Measurements from ENCODE around the gene HNMT.

The HNMT gene

GRCh38 chr2:137997733-137998132, 33.5 kb downstream of the HNMT start:
- H3K36me3 ChIP-seq (ENCODE audit: control insufficient read depth in 4 of 4, insufficient read depth in 4 of 4, low read length in 3 of 4) = no peaks in the 10 kb centered on the region
- H3K4me3 ChIP-seq (ENCODE audit: control insufficient read depth in 1 of 7, extremely low read depth in 1 of 7, insufficient read depth in 4 of 7, low read depth in 2 of 7, low read length in 6 of 7) = no peak overlapping the region
- H3K27me3 ChIP-seq (replicated peaks in 2 of 5; ENCODE audit: control insufficient read depth in 4 of 5, insufficient read depth in 5 of 5, low read length in 4 of 5) = no peaks in the 10 kb centered on the region
- H3K9me3 ChIP-seq (ENCODE audit: control extremely low read depth in 1 of 5, control insufficient read depth in 4 of 5, insufficient read depth in 2 of 5, low read depth in 1 of 5, low read length in 4 of 5) = no peaks in the 10 kb centered on the region
- H3K27ac ChIP-seq (ENCODE audit: insufficient read depth in 1 of 2, low read depth in 1 of 2, low read length in 2 of 2, poor library complexity in 1 of 2, severe bottlenecking in 2 of 2) = no peak overlapping the region
- ChIA-PET CTCF (no interaction called here), POLR2A (no interaction called here)
- DNase-seq = no peak
- WGBS (ENCODE audit: insufficient coverage) = no CpG with 5 or more reads among the region's 4 CpGs
- H3K4me1 ChIP-seq (ENCODE audit: control extremely low read depth in 1 of 4, control insufficient read depth in 4 of 4, insufficient read depth in 4 of 4, low read length in 3 of 4) = no peaks in the 10 kb centered on the region

- WGBS (ENCODE audit: insufficient coverage) = 80% methylated on average over 1 of the region's 1 CpG
Observed at GRCh38 chr2:137998503-137998902, 34.2 kb downstream of the HNMT start.

GRCh38 chr2:137999273-137999672, 35.0 kb downstream of the HNMT start:
- ChIA-PET CTCF (interaction anchor here (1.0 kb wide), 1 partner anchor 19 kb away, joined by 3 read pairs; no protein-coding TSS in a partner anchor), POLR2A (no interaction called here)
- H3K27me3 ChIP-seq (replicated peaks in 2 of 5; ENCODE audit: control insufficient read depth in 4 of 5, insufficient read depth in 5 of 5, low read length in 4 of 5) = no peaks in the 10 kb centered on the region
- H3K4me1 ChIP-seq (ENCODE audit: control extremely low read depth in 1 of 4, control insufficient read depth in 4 of 4, insufficient read depth in 4 of 4, low read length in 3 of 4) = no peaks in the 10 kb centered on the region
- H3K27ac ChIP-seq (ENCODE audit: insufficient read depth in 1 of 2, low read depth in 1 of 2, low read length in 2 of 2, poor library complexity in 1 of 2, severe bottlenecking in 2 of 2) = no peak overlapping the region
- H3K36me3 ChIP-seq (ENCODE audit: control insufficient read depth in 4 of 4, insufficient read depth in 4 of 4, low read length in 3 of 4) = no peaks in the 10 kb centered on the region
- 100% methylated on average over 1 of the region's 1 CpG for WGBS (ENCODE audit: insufficient coverage)
- no peak for DNase-seq
- H3K4me3 ChIP-seq (ENCODE audit: control insufficient read depth in 1 of 7, extremely low read depth in 1 of 7, insufficient read depth in 4 of 7, low read depth in 2 of 7, low read length in 6 of 7) = no peak overlapping the region
- no peaks in the 10 kb centered on the region for H3K9me3 ChIP-seq (ENCODE audit: control extremely low read depth in 1 of 5, control insufficient read depth in 4 of 5, insufficient read depth in 2 of 5, low read depth in 1 of 5, low read length in 4 of 5)

More at GRCh38 chr2:137998503-137998902, 34.2 kb downstream of the HNMT start:
- no peak for DNase-seq
- Histone ChIP-seq H3K9me3 (ENCODE audit: control extremely low read depth in 1 of 5, control insufficient read depth in 4 of 5, insufficient read depth in 2 of 5, low read depth in 1 of 5, low read length in 4 of 5) (no peaks in the 10 kb centered on the region), H3K27ac (ENCODE audit: insufficient read depth in 1 of 2, low read depth in 1 of 2, low read length in 2 of 2, poor library complexity in 1 of 2, severe bottlenecking in 2 of 2) (no peak overlapping the region), H3K27me3 (replicated peaks in 2 of 5; ENCODE audit: control insufficient read depth in 4 of 5, insufficient read depth in 5 of 5, low read length in 4 of 5) (no peaks in the 10 kb centered on the region), H3K4me3 (ENCODE audit: control insufficient read depth in 1 of 7, extremely low read depth in 1 of 7, insufficient read depth in 4 of 7, low read depth in 2 of 7, low read length in 6 of 7) (no peak overlapping the region), H3K36me3 (ENCODE audit: control insufficient read depth in 4 of 4, insufficient read depth in 4 of 4, low read length in 3 of 4) (no peaks in the 10 kb centered on the region), H3K4me1 (ENCODE audit: control extremely low read depth in 1 of 4, control insufficient read depth in 4 of 4, insufficient read depth in 4 of 4, low read length in 3 of 4) (no peaks in the 10 kb centered on the region)
- ChIA-PET POLR2A (no interaction called here), CTCF (no interaction called here)

- Histone ChIP-seq H3K4me1 (ENCODE audit: control extremely low read depth in 1 of 4, control insufficient read depth in 4 of 4, insufficient read depth in 4 of 4, low read length in 3 of 4) (no peaks in the 10 kb centered on the region), H3K27ac (ENCODE audit: insufficient read depth in 1 of 2, low read depth in 1 of 2, low read length in 2 of 2, poor library complexity in 1 of 2, severe bottlenecking in 2 of 2) (no peak overlapping the region), H3K9me3 (ENCODE audit: control extremely low read depth in 1 of 5, control insufficient read depth in 4 of 5, insufficient read depth in 2 of 5, low read depth in 1 of 5, low read length in 4 of 5) (no peaks in the 10 kb centered on the region), H3K36me3 (ENCODE audit: control insufficient read depth in 4 of 4, insufficient read depth in 4 of 4, low read length in 3 of 4) (no peaks in the 10 kb centered on the region), H3K4me3 (ENCODE audit: control insufficient read depth in 1 of 7, extremely low read depth in 1 of 7, insufficient read depth in 4 of 7, low read depth in 2 of 7, low read length in 6 of 7) (no peak overlapping the region), H3K27me3 (replicated peaks in 2 of 5; ENCODE audit: control insufficient read depth in 4 of 5, insufficient read depth in 5 of 5, low read length in 4 of 5) (no peaks in the 10 kb centered on the region)
- POLR2A ChIA-PET = no interaction called here
- CTCF ChIA-PET = interaction anchor here (1.0 kb wide), 1 partner anchor 20 kb away, joined by 3 read pairs; no protein-coding TSS in a partner anchor
- no CpG with 5 or more reads among the region's 1 CpG for WGBS (ENCODE audit: insufficient coverage)
- DNase-seq = no peak
Observed at GRCh38 chr2:138000009-138000408, 35.7 kb downstream of the HNMT start.

GRCh38 chr2:138000796-138001195, 36.5 kb downstream of the HNMT start:
- CTCF ChIA-PET = no interaction called here
- Histone ChIP-seq H3K4me1 (ENCODE audit: control extremely low read depth in 1 of 4, control insufficient read depth in 4 of 4, insufficient read depth in 4 of 4, low read length in 3 of 4) (no peaks in the 10 kb centered on the region), H3K36me3 (ENCODE audit: control insufficient read depth in 4 of 4, insufficient read depth in 4 of 4, low read length in 3 of 4) (no peaks in the 10 kb centered on the region), H3K4me3 (ENCODE audit: control insufficient read depth in 1 of 7, extremely low read depth in 1 of 7, insufficient read depth in 4 of 7, low read depth in 2 of 7, low read length in 6 of 7) (no peak overlapping the region), H3K27ac (ENCODE audit: insufficient read depth in 1 of 2, low read depth in 1 of 2, low read length in 2 of 2, poor library complexity in 1 of 2, severe bottlenecking in 2 of 2) (no peak overlapping the region), H3K27me3 (replicated peaks in 2 of 5; ENCODE audit: control insufficient read depth in 4 of 5, insufficient read depth in 5 of 5, low read length in 4 of 5) (no peaks in the 10 kb centered on the region), H3K9me3 (ENCODE audit: control extremely low read depth in 1 of 5, control insufficient read depth in 4 of 5, insufficient read depth in 2 of 5, low read depth in 1 of 5, low read length in 4 of 5) (no peaks in the 10 kb centered on the region)
- DNase-seq = no peak
- POLR2A ChIA-PET = no interaction called here

GRCh38 chr2:138003411-138003810, 39.1 kb downstream of the HNMT start:
- Histone ChIP-seq H3K27ac (ENCODE audit: insufficient read depth in 1 of 2, low read depth in 1 of 2, low read length in 2 of 2, poor library complexity in 1 of 2, severe bottlenecking in 2 of 2) (no peak overlapping the region), H3K4me1 (ENCODE audit: control extremely low read depth in 1 of 4, control insufficient read depth in 4 of 4, insufficient read depth in 4 of 4, low read length in 3 of 4) (no peaks in the 10 kb centered on the region), H3K27me3 (replicated peaks in 2 of 5; ENCODE audit: control insufficient read depth in 4 of 5, insufficient read depth in 5 of 5, low read length in 4 of 5) (no peaks in the 10 kb centered on the region), H3K4me3 (ENCODE audit: control insufficient read depth in 1 of 7, extremely low read depth in 1 of 7, insufficient read depth in 4 of 7, low read depth in 2 of 7, low read length in 6 of 7) (no peak overlapping the region), H3K36me3 (ENCODE audit: control insufficient read depth in 4 of 4, insufficient read depth in 4 of 4, low read length in 3 of 4) (no peaks in the 10 kb centered on the region), H3K9me3 (ENCODE audit: control extremely low read depth in 1 of 5, control insufficient read depth in 4 of 5, insufficient read depth in 2 of 5, low read depth in 1 of 5, low read length in 4 of 5) (no peaks in the 10 kb centered on the region)
- CTCF ChIA-PET = no interaction called here
- POLR2A ChIA-PET = no interaction called here
- WGBS (ENCODE audit: insufficient coverage) = no CpG with 5 or more reads among the region's 1 CpG
- no peak for DNase-seq

GRCh38 chr2:138007431-138007830, 43.2 kb downstream of the HNMT start:
- Histone ChIP-seq H3K4me1 (ENCODE audit: control extremely low read depth in 1 of 4, control insufficient read depth in 4 of 4, insufficient read depth in 4 of 4, low read length in 3 of 4) (no peaks in the 10 kb centered on the region), H3K27me3 (replicated peaks in 2 of 5; ENCODE audit: control insufficient read depth in 4 of 5, insufficient read depth in 5 of 5, low read length in 4 of 5) (no peaks in the 10 kb centered on the region), H3K27ac (ENCODE audit: insufficient read depth in 1 of 2, low read depth in 1 of 2, low read length in 2 of 2, poor library complexity in 1 of 2, severe bottlenecking in 2 of 2) (no peak overlapping the region), H3K9me3 (ENCODE audit: control extremely low read depth in 1 of 5, control insufficient read depth in 4 of 5, insufficient read depth in 2 of 5, low read depth in 1 of 5, low read length in 4 of 5) (no peaks in the 10 kb centered on the region), H3K4me3 (ENCODE audit: control insufficient read depth in 1 of 7, extremely low read depth in 1 of 7, insufficient read depth in 4 of 7, low read depth in 2 of 7, low read length in 6 of 7) (no peak overlapping the region), H3K36me3 (ENCODE audit: control insufficient read depth in 4 of 4, insufficient read depth in 4 of 4, low read length in 3 of 4) (no peaks in the 10 kb centered on the region)
- ChIA-PET POLR2A (no interaction called here), CTCF (no interaction called here)
- no peak for DNase-seq
- WGBS (ENCODE audit: insufficient coverage) = 100% methylated on average over 1 of the region's 2 CpGs
